Tibial nerve (tissue), 3 donors: ENCODE measurements around the gene HSD11B1.

ENCODE experiments used
- POLR2A ChIP-seq, 2 donors: fragments of 450-650 bp; IDR thresholded peaks; one replicate each; pipeline ENCODE4 v1.6.1; 2017; ENCODE audit warnings: antibody characterized with exemption in 2 of 2, mild to moderate bottlenecking in 2 of 2, moderate library complexity in 2 of 2
- TF ChIP-seq, protein P1 (sequence below), 5 experiments: fragments of 200-600 bp in 3 of 5; fragments of 450-650 bp in 2 of 5; sonication (generic) in 3 of 5; IDR thresholded peaks; one replicate each; pipeline ENCODE4 v1.5.1; 2016 to 2019; ENCODE audit warnings: antibody characterized with exemption in 5 of 5, mild to moderate bottlenecking in 3 of 5, moderate library complexity in 2 of 5

DNA sequence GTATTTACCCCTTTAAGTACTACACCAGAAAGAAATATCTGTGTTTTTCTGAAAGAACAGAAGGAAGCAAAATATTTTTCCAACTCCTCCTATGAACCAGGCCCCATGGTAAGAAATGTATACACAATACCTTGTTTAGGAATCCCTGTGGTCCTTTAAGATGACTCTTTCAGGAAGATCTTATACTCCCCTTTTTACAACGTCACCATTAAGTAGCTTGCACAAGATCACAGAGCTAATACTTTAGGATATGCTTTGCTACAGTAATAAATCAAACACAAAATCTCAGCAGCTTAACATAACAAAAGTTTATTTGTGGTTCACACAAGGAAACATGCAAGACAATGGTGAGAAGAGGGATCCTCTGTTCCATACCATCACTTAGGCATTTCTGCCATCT is 43.6 kb upstream of the HSD11B1 start:
- TF ChIP-seq POLR2A (IDR thresholded peaks at IDR 0.05), result no peak
- TF ChIP-seq, protein P1, sequence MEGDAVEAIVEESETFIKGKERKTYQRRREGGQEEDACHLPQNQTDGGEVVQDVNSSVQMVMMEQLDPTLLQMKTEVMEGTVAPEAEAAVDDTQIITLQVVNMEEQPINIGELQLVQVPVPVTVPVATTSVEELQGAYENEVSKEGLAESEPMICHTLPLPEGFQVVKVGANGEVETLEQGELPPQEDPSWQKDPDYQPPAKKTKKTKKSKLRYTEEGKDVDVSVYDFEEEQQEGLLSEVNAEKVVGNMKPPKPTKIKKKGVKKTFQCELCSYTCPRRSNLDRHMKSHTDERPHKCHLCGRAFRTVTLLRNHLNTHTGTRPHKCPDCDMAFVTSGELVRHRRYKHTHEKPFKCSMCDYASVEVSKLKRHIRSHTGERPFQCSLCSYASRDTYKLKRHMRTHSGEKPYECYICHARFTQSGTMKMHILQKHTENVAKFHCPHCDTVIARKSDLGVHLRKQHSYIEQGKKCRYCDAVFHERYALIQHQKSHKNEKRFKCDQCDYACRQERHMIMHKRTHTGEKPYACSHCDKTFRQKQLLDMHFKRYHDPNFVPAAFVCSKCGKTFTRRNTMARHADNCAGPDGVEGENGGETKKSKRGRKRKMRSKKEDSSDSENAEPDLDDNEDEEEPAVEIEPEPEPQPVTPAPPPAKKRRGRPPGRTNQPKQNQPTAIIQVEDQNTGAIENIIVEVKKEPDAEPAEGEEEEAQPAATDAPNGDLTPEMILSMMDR (IDR thresholded peaks at IDR 0.05), result no peak
